OCI-LY7 (cell line): ENCODE measurements around the gene PLAC1.

Experiments
- EZH2phosphoT487 ChIP-seq: fragments of 200-600 bp; sonication (generic); IDR thresholded peaks from 2 replicates; pipeline ENCODE4 v1.6.1; 2018; ENCODE audit warnings: low read depth, borderline replicate concordance, mild to moderate bottlenecking, mixed run types, antibody characterized with exemption, low read length, moderate library complexity, mixed read lengths
- TF ChIP-seq, protein P1 (sequence below): fragments of 200-600 bp; sonication (generic); conservative IDR thresholded peaks from 2 replicates; pipeline ENCODE4 v1.5.1; 2014; ENCODE audit warnings: mild to moderate bottlenecking, antibody characterized with exemption, low read length, moderate library complexity, mixed read lengths

DNA sequence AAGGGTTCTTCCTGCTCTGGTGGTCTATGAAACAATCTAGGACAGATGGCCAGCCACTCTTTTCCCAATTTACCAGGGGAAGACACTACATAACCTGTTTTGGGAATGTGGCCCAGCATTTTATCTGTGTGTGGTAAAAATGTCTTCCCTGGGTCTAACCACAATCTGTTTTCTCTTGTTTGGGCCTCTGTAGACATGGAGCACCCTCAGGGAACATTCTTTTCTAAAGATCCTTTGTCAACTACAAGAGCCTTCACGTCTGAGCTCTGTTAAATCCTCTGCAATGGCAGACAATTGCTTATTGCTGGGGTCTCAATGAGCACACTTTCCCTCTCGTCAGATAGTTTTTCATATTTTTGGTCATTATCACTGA is 35.5 kb downstream of the PLAC1 start:
- TF ChIP-seq EZH2phosphoT487 = no peak
- TF ChIP-seq, protein P1, sequence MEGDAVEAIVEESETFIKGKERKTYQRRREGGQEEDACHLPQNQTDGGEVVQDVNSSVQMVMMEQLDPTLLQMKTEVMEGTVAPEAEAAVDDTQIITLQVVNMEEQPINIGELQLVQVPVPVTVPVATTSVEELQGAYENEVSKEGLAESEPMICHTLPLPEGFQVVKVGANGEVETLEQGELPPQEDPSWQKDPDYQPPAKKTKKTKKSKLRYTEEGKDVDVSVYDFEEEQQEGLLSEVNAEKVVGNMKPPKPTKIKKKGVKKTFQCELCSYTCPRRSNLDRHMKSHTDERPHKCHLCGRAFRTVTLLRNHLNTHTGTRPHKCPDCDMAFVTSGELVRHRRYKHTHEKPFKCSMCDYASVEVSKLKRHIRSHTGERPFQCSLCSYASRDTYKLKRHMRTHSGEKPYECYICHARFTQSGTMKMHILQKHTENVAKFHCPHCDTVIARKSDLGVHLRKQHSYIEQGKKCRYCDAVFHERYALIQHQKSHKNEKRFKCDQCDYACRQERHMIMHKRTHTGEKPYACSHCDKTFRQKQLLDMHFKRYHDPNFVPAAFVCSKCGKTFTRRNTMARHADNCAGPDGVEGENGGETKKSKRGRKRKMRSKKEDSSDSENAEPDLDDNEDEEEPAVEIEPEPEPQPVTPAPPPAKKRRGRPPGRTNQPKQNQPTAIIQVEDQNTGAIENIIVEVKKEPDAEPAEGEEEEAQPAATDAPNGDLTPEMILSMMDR = no peak
